ENCODE results near the gene THSD7B.

- TF ChIP-seq CTCF (IDR thresholded peaks at IDR 0.05 in 8 of 11, conservative IDR thresholded peaks at IDR 0.05 in 3 of 11) (no peak), POLR2A (IDR thresholded peaks at IDR 0.05) (no peak)
Measured at GRCh38 chr2:137231628-137232027, 466.3 kb downstream of the THSD7B start.

Data from spleen (tissue), 7 donors.